ENCODE results near the gene TTC32.
"Not testable (repeated sequence)": the region's sequence is repeated elsewhere in the genome, so short reads cannot be mapped to it uniquely, and the experiment has no call there.

TTC32 gene

GRCh38 chr2:19898592-19899329, 3.0 kb downstream of the TTC32 start:
- H3K36me3 ChIP-seq (ENCODE audit: control insufficient read depth, insufficient read depth, low read length), result no peaks in the 10 kb centered on the region
- H3K4me1 ChIP-seq (ENCODE audit: control insufficient read depth, insufficient read depth, low read length, poor library complexity, severe bottlenecking), result peaks cover 4% of the 10 kb centered on the region
- no peak overlapping the region for H3K4me3 ChIP-seq (ENCODE audit: extremely low read depth, insufficient read depth, low read length, poor library complexity, severe bottlenecking)
- WGBS, 2 experiments (ENCODE audit: insufficient coverage in 2 of 2), result 96 to 100% methylated on average over 2 to 3 of the region's 7 CpGs
- no peaks in the 10 kb centered on the region for H3K9me3 ChIP-seq (ENCODE audit: control insufficient read depth, low read length)
- no peak overlapping the region for H3K27ac ChIP-seq (ENCODE audit: low read depth, low read length, severe bottlenecking)

GRCh38 chr2:19897623-19898245, 4.0 kb downstream of the TTC32 start:
- WGBS, 2 experiments (ENCODE audit: insufficient coverage in 2 of 2), result 91 to 96% methylated on average over 4 to 5 of the region's 5 CpGs
- H3K9me3 ChIP-seq (ENCODE audit: control insufficient read depth, low read length), result no peaks in the 10 kb centered on the region
- peaks cover 2% of the 10 kb centered on the region for H3K4me1 ChIP-seq (ENCODE audit: control insufficient read depth, insufficient read depth, low read length, poor library complexity, severe bottlenecking)
- no peaks in the 10 kb centered on the region for H3K36me3 ChIP-seq (ENCODE audit: control insufficient read depth, insufficient read depth, low read length)
- H3K4me3 ChIP-seq (ENCODE audit: extremely low read depth, insufficient read depth, low read length, poor library complexity, severe bottlenecking), result no peak overlapping the region
- H3K27ac ChIP-seq (ENCODE audit: low read depth, low read length, severe bottlenecking), result no peak overlapping the region

DNA sequence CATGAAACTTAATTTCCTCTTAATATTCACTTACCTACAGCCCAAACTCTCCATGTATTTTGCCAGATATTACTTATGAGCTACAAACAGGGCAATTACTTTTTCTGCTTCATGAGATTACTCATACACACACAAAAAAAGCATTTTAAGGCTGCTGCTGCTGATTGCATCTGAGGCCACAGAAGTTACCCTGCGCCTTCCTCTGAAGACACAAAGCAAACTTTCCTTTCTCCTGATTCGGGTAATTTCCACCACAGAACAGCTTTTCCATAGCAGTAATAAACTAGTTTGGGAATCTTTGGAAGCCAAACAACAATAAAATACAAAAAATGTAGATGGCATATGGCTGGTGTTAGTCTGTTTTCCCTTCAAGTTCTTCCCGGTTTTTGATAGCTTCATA, 6.2 kb downstream of the TTC32 start:
- Histone ChIP-seq H3K9me3 (ENCODE audit: control insufficient read depth, low read length) (no peaks in the 10 kb centered on the region), H3K36me3 (ENCODE audit: control insufficient read depth, insufficient read depth, low read length) (no peaks in the 10 kb centered on the region), H3K4me1 (ENCODE audit: control insufficient read depth, insufficient read depth, low read length, poor library complexity, severe bottlenecking) (no peaks in the 10 kb centered on the region), H3K4me3 (ENCODE audit: extremely low read depth, insufficient read depth, low read length, poor library complexity, severe bottlenecking) (no peak overlapping the region), H3K27ac (ENCODE audit: low read depth, low read length, severe bottlenecking) (no peak overlapping the region)
- 100% methylated on average over 2 of the region's 3 CpGs; no CpG with 5 or more reads in 1 of the 2 experiments for WGBS, 2 experiments (ENCODE audit: insufficient coverage in 2 of 2)

GRCh38 chr2:19894134-19894792, 7.5 kb downstream of the TTC32 start:
- 86 to 100% methylated on average over 1 to 3 of the region's 4 CpGs for WGBS, 2 experiments (ENCODE audit: insufficient coverage in 2 of 2)

GRCh38 chr2:19893520-19894133, 8.2 kb downstream of the TTC32 start:
- Histone ChIP-seq H3K27ac (ENCODE audit: low read depth, low read length, severe bottlenecking) (no peak overlapping the region), H3K9me3 (ENCODE audit: control insufficient read depth, low read length) (no peaks in the 10 kb centered on the region), H3K4me3 (ENCODE audit: extremely low read depth, insufficient read depth, low read length, poor library complexity, severe bottlenecking) (no peak overlapping the region), H3K4me1 (ENCODE audit: control insufficient read depth, insufficient read depth, low read length, poor library complexity, severe bottlenecking) (no peaks in the 10 kb centered on the region), H3K36me3 (ENCODE audit: control insufficient read depth, insufficient read depth, low read length) (no peaks in the 10 kb centered on the region)
- 93 to 100% methylated on average over 2 to 3 of the region's 4 CpGs for WGBS, 2 experiments (ENCODE audit: insufficient coverage in 2 of 2)

More at GRCh38 chr2:19894134-19894792, 7.5 kb downstream of the TTC32 start:
- H3K27ac ChIP-seq (ENCODE audit: low read depth, low read length, severe bottlenecking), result no peak overlapping the region
- no peaks in the 10 kb centered on the region for H3K4me1 ChIP-seq (ENCODE audit: control insufficient read depth, insufficient read depth, low read length, poor library complexity, severe bottlenecking)
- no peak overlapping the region for H3K4me3 ChIP-seq (ENCODE audit: extremely low read depth, insufficient read depth, low read length, poor library complexity, severe bottlenecking)
- no peaks in the 10 kb centered on the region for H3K36me3 ChIP-seq (ENCODE audit: control insufficient read depth, insufficient read depth, low read length)
- no peaks in the 10 kb centered on the region for H3K9me3 ChIP-seq (ENCODE audit: control insufficient read depth, low read length)

GRCh38 chr2:19891971-19892370, 9.8 kb downstream of the TTC32 start:
- not testable (repeated sequence) for H3K4me3 ChIP-seq (ENCODE audit: extremely low read depth, insufficient read depth, low read length, poor library complexity, severe bottlenecking); H3K9me3 ChIP-seq (ENCODE audit: control insufficient read depth, low read length); H3K36me3 ChIP-seq (ENCODE audit: control insufficient read depth, insufficient read depth, low read length); H3K27ac ChIP-seq (ENCODE audit: low read depth, low read length, severe bottlenecking); H3K4me1 ChIP-seq (ENCODE audit: control insufficient read depth, insufficient read depth, low read length, poor library complexity, severe bottlenecking)
- 89 to 100% methylated on average over 3 to 4 of the region's 4 CpGs for WGBS, 2 experiments (ENCODE audit: insufficient coverage in 2 of 2)

GRCh38 chr2:19890104-19890503, 11.7 kb downstream of the TTC32 start:
- no peak overlapping the region for H3K4me3 ChIP-seq (ENCODE audit: extremely low read depth, insufficient read depth, low read length, poor library complexity, severe bottlenecking)
- no peak overlapping the region for H3K27ac ChIP-seq (ENCODE audit: low read depth, low read length, severe bottlenecking)
- WGBS, 2 experiments (ENCODE audit: insufficient coverage in 2 of 2), result 90 to 100% methylated on average over 1 of the region's 3 CpGs
- H3K36me3 ChIP-seq (ENCODE audit: control insufficient read depth, insufficient read depth, low read length), result no peaks in the 10 kb centered on the region
- H3K4me1 ChIP-seq (ENCODE audit: control insufficient read depth, insufficient read depth, low read length, poor library complexity, severe bottlenecking), result peaks cover 4% of the 10 kb centered on the region
- H3K9me3 ChIP-seq (ENCODE audit: control insufficient read depth, low read length), result no peaks in the 10 kb centered on the region

- Histone ChIP-seq H3K36me3 (ENCODE audit: control insufficient read depth, insufficient read depth, low read length) (no peaks in the 10 kb centered on the region), H3K27ac (ENCODE audit: low read depth, low read length, severe bottlenecking) (no peak overlapping the region)
- 86 to 95% methylated on average over 1 to 3 of the region's 4 CpGs for WGBS, 2 experiments (ENCODE audit: insufficient coverage in 2 of 2)
These were observed 13.0 kb downstream of the TTC32 start for GRCh38 chr2:19888831-19889230.

DNA sequence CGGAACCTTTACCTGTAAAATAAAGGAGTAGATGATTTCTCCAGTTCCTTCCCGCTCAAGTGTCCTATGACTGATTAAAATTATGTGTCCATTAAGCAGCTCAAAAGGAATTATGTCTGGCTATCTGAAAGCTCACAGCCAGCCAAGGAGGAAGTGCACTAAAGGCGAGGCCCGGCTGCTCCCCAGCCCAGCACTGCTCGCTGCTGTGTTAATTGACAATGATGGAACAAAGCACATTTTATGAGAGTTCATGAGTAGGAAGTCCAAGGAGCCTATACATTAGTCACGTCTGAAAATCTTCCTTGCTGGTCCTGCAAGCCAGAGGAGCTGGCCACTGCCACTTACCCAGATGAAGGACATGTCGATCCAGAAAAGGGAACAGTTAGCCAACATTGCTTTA, 14.3 kb downstream of the TTC32 start:
- Histone ChIP-seq H3K9me3 (ENCODE audit: control insufficient read depth, low read length) (no peaks in the 10 kb centered on the region), H3K4me1 (ENCODE audit: control insufficient read depth, insufficient read depth, low read length, poor library complexity, severe bottlenecking) (peaks cover 4% of the 10 kb centered on the region), H3K36me3 (ENCODE audit: control insufficient read depth, insufficient read depth, low read length) (no peaks in the 10 kb centered on the region), H3K4me3 (ENCODE audit: extremely low read depth, insufficient read depth, low read length, poor library complexity, severe bottlenecking) (no peak overlapping the region), H3K27ac (ENCODE audit: low read depth, low read length, severe bottlenecking) (no peak overlapping the region)
- WGBS, 2 experiments (ENCODE audit: insufficient coverage in 2 of 2), result 87 to 94% methylated on average over 5 to 7 of the region's 7 CpGs

More at GRCh38 chr2:19888831-19889230, 13.0 kb downstream of the TTC32 start:
- Histone ChIP-seq H3K4me1 (ENCODE audit: control insufficient read depth, insufficient read depth, low read length, poor library complexity, severe bottlenecking) (peaks cover 4% of the 10 kb centered on the region), H3K4me3 (ENCODE audit: extremely low read depth, insufficient read depth, low read length, poor library complexity, severe bottlenecking) (no peak overlapping the region), H3K9me3 (ENCODE audit: control insufficient read depth, low read length) (no peaks in the 10 kb centered on the region)

DNA sequence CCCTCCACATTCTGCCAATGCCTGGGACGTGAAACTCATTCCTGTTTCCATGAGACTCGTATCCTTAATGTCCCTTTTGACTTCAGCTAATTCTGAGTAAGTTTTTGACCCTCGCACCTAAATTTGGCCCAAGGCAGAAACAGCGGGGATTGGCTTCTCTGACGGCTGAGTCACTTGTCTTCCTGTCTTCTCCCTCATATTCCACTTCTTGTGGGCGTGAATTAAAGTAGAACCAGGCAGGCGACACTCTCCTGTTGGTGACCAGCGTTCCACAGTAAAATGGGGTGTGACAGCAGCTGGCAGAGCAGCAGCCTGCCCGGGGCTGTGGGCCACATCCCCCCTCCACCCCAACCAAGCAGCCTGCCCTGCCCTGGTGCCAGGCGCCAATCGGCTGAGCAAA, 15.5 kb downstream of the TTC32 start:
- no peaks in the 10 kb centered on the region for H3K36me3 ChIP-seq (ENCODE audit: control insufficient read depth, insufficient read depth, low read length)
- H3K4me3 ChIP-seq (ENCODE audit: extremely low read depth, insufficient read depth, low read length, poor library complexity, severe bottlenecking), result no peak overlapping the region
- peaks cover 4% of the 10 kb centered on the region for H3K4me1 ChIP-seq (ENCODE audit: control insufficient read depth, insufficient read depth, low read length, poor library complexity, severe bottlenecking)
- 81 to 83% methylated on average over 6 to 11 of the region's 11 CpGs for WGBS, 2 experiments (ENCODE audit: insufficient coverage in 2 of 2)
- no peak overlapping the region for H3K27ac ChIP-seq (ENCODE audit: low read depth, low read length, severe bottlenecking)
- H3K9me3 ChIP-seq (ENCODE audit: control insufficient read depth, low read length), result no peaks in the 10 kb centered on the region
